Right lobe of liver (tissue), 6 donors: ENCODE data around the gene B3GALT4. TPM values are rescaled to one million over a fixed set of nuclear protein-coding genes. Genes with fewer than 3 reads are reported as not detected.

ENCODE experiments used
- ATAC-seq, 4 donors: fragments of 200-7000 bp; cut with Tn5 transposase; one replicate each; pipeline ENCODE4 v1.9.1; 2020; ENCODE audit warnings: mild to moderate bottlenecking in 4 of 4, moderate library complexity in 4 of 4
- DNase-seq, 3 donors: peaks; one replicate each; pipeline ENCODE4 v3.0.0-alpha.2; 2020
- H3K27ac ChIP-seq, 3 donors: fragments of 200-600 bp; one replicate each; pipeline ENCODE4 v1.8.0; 2022
- H3K27me3 ChIP-seq, 2 donors: fragments of 200-600 bp; one replicate each; pipeline ENCODE4 v1.8.0; 2022
- H3K36me3 ChIP-seq, 4 donors: fragments of 200-600 bp; sonication (generic) in 1 of 4; one replicate each; pipeline versions ENCODE4 v1.5.1 to v1.8.0; 2017 to 2022; ENCODE audit warnings: control low read depth in 1 of 4
- H3K4me1 ChIP-seq, 4 donors: fragments of 200-600 bp; sonication (generic) in 1 of 4; one replicate each; pipeline versions ENCODE4 v1.5.1 to v1.8.0; 2017 to 2022; ENCODE audit warnings: control low read depth in 1 of 4
- H3K4me3 ChIP-seq, 3 donors: fragments of 200-600 bp; one replicate each; pipeline ENCODE4 v1.8.0; 2022
- H3K9me3 ChIP-seq, 4 donors: fragments of 200-600 bp; sonication (generic) in 1 of 4; one replicate each; pipeline versions ENCODE4 v1.5.1 to v1.8.0; 2017 to 2022; ENCODE audit warnings: control low read depth in 1 of 4
- CTCF ChIP-seq, 4 donors: fragments of 200-600 bp in 3 of 4; fragments of 450-650 bp in 1 of 4; IDR thresholded peaks; one replicate each; pipeline versions ENCODE4 v1.5.1 to v1.8.0; 2016 to 2022; ENCODE audit warnings: antibody characterized with exemption in 4 of 4, mild to moderate bottlenecking in 2 of 4
- POLR2A ChIP-seq: fragments of 450-650 bp; IDR thresholded peaks from one replicate; pipeline ENCODE4 v1.6.1; 2017; ENCODE audit warnings: antibody characterized with exemption, mild to moderate bottlenecking
- WGBS: methylation state at CpG from one replicate; pipeline ENCODE4 v1.1.6; 2018; ENCODE audit warnings: low coverage, low lambda C conversion rate; ENCODE audit not compliant: insufficient coverage; ENCODE audit errors: missing lambda C conversion rate; 5-methylcytosine and 5-hydroxymethylcytosine counted together
- intact Hi-C, 2 donors: fragments of 100-400 bp; cut with DNase I; formaldehyde crosslinking; loops; one replicate each; pipeline versions ENCODE4 v1.11.2 to v1.14.1; 2022
- total RNA-seq, 6 experiments: library from RNA; depleted of rRNA in 2 of 6; stranded (reverse); fragments of >200 nt in 2 of 6; fragmentation: NEBNext Ultra II Directional in 3 of 6; extraction: Animal tissue kit (Norgen Biotek cat#: 25700) in 3 of 6; gene quantifications; one replicate each; pipeline versions ENCODE4 v1.1.0 to v1.2.4, GENCODE V29; 2016 to 2023
- donor health status: DM: no; HTN: yes; CAD: no.
- donor health status: DM: no; HTN: no; CAD: no.
- donor health status: DM: no; HTN: no; CAD: no.
- donor health status: DM: no; HTN: yes; CAD: no.
- donor health status: DM: no; HTN: yes; CAD: no.

Gene B3GALT4
- total RNA-seq, 6 experiments from 2014 or later, result 0.79 to 1.7 (median 1.4) TPM

DNA sequence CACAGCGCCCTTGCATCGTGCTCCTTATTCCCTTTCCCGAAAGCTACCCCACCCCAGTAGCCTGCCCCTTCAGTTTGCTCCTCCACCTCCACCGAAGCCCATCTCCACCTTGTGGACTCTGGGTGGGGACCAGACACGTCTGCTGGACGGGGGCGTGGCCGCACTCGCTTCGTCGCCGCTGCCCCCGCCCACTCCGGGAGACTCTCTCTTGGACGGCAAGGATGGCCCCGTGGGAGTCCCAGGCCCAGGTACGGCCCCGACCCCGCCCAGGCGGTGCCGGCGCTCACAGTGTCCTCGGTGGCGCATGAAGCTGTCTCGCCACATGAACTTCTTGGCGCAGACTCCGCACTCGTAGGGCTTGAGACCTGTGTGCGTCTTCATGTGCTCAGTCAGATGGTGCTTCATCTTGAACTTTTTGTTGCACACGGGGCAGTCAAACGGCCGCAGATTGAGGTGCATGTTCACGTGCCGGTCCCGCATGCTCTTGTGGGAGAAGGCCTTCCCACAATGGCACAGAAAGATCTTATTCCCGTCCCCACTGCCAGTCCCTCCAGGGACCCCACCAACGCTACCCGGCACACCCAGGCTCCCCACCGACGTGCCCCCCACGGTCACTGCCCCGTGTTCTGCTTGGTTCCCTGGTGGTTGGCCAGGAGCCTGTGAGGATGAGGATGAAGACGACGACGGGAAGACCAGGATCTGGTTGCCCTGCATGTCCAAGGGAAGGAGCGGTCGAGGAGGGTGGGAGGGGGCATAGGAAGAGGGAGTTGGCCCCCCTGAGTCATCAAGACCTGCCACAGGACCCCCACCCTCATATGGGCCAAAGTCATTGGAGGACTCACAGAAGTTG lies 38.2 kb downstream of the B3GALT4 start:
- TF ChIP-seq POLR2A (no peak), CTCF (IDR thresholded peaks at IDR 0.05) (no peak)
- ATAC-seq (no peak), DNase-seq (peak; percentile 54 to 67 (median 60))
- no peaks in the 10 kb centered on the region for H3K9me3 ChIP-seq
- WGBS, result 12% methylated on average over 3 of the region's 47 CpGs
- intact Hi-C loops, result no loop called here
- peaks cover 0 to 18% (median 4%) of the 10 kb centered on the region in 4 donors for H3K36me3 ChIP-seq
- no peaks in the 10 kb centered on the region for H3K27me3 ChIP-seq
- peak overlapping the region in 2 of 3 donors; percentile 79 to 93 for H3K4me3 ChIP-seq
- peak overlapping the region; percentile 94 to 99 (median 97) for H3K27ac ChIP-seq
- peaks cover 0 to 48% (median 2%) of the 10 kb centered on the region in 4 donors for H3K4me1 ChIP-seq

DNA sequence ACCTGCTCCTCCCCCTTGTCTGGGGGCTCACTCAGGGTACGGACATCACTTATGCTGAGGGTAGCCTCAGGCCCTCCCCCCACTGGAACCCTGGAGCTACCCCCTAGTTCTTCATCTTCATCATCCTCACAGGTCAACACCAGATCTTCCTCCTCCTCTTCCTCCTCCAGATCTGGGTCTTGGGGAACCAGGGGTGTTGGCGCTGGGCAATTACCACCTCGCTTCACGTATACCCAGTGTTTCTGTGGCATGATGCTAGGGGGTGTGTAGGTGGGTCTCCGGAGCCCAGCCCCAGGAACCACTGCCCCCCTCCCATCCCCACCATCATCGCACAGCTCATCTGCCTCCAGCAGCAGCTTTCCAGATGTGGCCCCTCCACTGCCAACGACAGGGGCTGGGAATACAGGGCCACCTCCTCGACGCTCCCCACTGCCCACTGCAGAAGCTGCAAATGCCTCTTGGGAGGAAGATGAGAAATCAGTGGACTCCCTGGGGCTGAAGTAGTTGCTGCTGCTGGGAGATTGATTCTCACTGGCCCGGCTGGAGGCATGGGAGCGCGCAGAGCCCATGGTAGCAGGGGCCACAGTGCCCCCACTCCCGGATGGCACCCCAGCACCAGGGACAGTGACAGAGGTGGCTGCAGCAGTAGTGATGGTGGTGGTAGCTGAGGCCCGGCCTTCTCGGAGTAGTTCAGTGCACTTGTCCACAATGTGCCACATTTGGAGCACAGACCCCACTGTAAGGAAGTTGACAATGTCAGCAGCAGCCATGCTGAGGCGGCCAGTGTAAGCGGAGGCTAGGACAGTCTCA lies 39.1 kb downstream of the B3GALT4 start:
- intact Hi-C loops, result no loop called here
- TF ChIP-seq POLR2A (no peak), CTCF (IDR thresholded peaks at IDR 0.05) (no peak)
- DNase-seq (no peak), ATAC-seq (no peak)
- H3K27ac ChIP-seq, result no peak overlapping the region
- no peak overlapping the region for H3K4me3 ChIP-seq
- H3K36me3 ChIP-seq, result peaks cover 0 to 22% (median 5%) of the 10 kb centered on the region in 4 donors
- H3K27me3 ChIP-seq, result no peaks in the 10 kb centered on the region
- no peaks in the 10 kb centered on the region for H3K9me3 ChIP-seq
- WGBS, result 93% methylated on average over 2 of the region's 17 CpGs
- H3K4me1 ChIP-seq, result peaks cover 0 to 53% (median 6%) of the 10 kb centered on the region in 4 donors

DNA sequence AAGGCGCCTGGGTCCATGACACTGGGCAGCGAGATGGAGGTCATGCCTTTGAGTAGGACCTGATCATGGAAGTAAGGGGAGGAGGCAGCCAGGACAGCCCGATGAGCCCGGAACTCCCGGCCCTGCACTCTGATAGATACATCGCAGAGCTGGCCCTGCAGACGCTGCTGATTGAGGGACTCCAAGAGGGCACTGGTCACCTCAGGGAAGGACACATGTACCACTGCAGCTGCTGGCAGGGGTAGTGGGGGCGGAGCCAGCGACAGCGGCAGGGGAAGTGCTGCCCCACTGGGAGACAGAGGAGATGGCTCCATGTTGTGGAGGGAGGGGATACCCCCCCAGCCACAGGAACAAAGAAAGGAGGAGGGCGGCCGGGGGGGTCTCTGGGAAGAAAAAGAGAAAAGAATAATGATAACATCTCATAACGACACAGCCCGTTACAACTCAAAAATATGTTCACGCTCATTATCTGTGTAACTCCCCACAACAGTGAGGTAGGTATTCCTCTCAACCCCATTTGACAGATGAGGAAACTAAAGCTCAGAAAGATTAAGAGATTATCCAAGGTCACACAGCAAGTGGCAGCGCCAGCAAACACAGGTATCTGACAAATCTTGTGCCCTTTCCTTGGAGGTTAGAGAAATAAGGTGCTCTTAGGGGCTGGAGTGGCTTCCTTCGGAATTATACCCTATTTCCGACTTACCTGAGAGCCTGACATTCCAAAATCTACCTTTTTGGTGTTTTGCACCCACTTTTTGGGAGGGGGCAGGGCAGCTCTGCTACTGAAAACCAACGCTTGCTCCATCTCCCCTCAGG lies 39.9 kb downstream of the B3GALT4 start:
- H3K9me3 ChIP-seq, result no peaks in the 10 kb centered on the region
- WGBS, result 70% methylated on average over 16 of the region's 19 CpGs
- peaks cover 0 to 58% (median 10%) of the 10 kb centered on the region in 4 donors for H3K4me1 ChIP-seq
- H3K27ac ChIP-seq, result no peak overlapping the region
- H3K27me3 ChIP-seq, result no peaks in the 10 kb centered on the region
- ATAC-seq (no peak), DNase-seq (peak in 2 of 3 donors; percentile 33 to 60)
- intact Hi-C loops, result no loop called here
- peak overlapping the region in 2 of 3 donors; percentile 51 to 52 for H3K4me3 ChIP-seq
- peaks cover 0 to 24% (median 6%) of the 10 kb centered on the region in 4 donors for H3K36me3 ChIP-seq
- no peak for TF ChIP-seq CTCF (IDR thresholded peaks at IDR 0.05)
- TF ChIP-seq POLR2A, result no peak

DNA sequence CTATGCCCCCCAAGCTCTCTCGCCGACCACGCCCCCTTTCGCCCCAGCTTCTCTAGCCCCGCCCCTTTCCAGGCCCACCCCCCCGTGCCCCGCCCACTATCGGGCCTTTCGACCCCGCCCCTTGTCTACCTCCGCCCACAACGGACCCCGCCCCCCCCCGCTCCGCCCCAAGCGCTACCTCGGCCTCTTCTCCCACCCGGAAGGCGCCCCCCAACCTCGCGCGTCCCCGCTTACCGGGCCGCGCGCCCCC lies 40.4 kb downstream of the B3GALT4 start:
- H3K9me3 ChIP-seq, result no peaks in the 10 kb centered on the region
- no peaks in the 10 kb centered on the region for H3K27me3 ChIP-seq
- H3K27ac ChIP-seq, result peak overlapping the region; percentile 60 to 66 (median 63)
- peaks cover 0 to 24% (median 6%) of the 10 kb centered on the region in 4 donors for H3K36me3 ChIP-seq
- ATAC-seq (peak in 3 of 4 donors; percentile 0 to 3 (median 1)), DNase-seq (no peak)
- peak overlapping the region; percentile 49 to 52 (median 51) for H3K4me3 ChIP-seq
- TF ChIP-seq CTCF (IDR thresholded peaks at IDR 0.05) (no peak), POLR2A (no peak)
- H3K4me1 ChIP-seq, result peaks cover 0 to 55% (median 12%) of the 10 kb centered on the region in 4 donors
- intact Hi-C loops, result no loop called here
- 2% methylated on average over 24 of the region's 27 CpGs for WGBS
